Caco-2 (cell line): Measurements from ENCODE around the gene DNPEP. TPM values are rescaled to one million over a fixed set of nuclear protein-coding genes. Genes with fewer than 3 reads are reported as not detected.
"Not testable (repeated sequence)": the region's sequence is repeated elsewhere in the genome, so short reads cannot be mapped to it uniquely, and the experiment has no call there.

ENCODE experiments used
- BruUV-seq: library from RNA; stranded (reverse); fragments of 400-500 nt; replicated peaks from 2 replicates; lab custom pipeline; 2021; lab: Mats Ljungman, UMichigan
- CTCF ChIA-PET: fragments of 300-600 bp; sonication (Branson Sonifier 250); formaldehyde crosslinking; loops from one replicate; lab custom pipeline; 2022; ENCODE audit warnings: antibody characterized with exemption; lab: Charles Lee
- POLR2A ChIA-PET: fragments of 300-600 bp; sonication (Branson Sonifier 250); formaldehyde crosslinking; loops from one replicate; lab custom pipeline; 2022; ENCODE audit warnings: antibody characterized with exemption; lab: Charles Lee
- DNase-seq, 2 experiments: peaks; one replicate each; pipeline versions ENCODE4 v3.0.0 to v3.0.0-alpha.2; 2020 to 2022
- H3K27me3 ChIP-seq: replicated peaks from 2 replicates; pipeline ENCODE4 v1.6.0; 2011; ENCODE audit warnings: low read length; ENCODE audit not compliant: control insufficient read depth, insufficient read depth
- H3K36me3 ChIP-seq: 2 replicates; pipeline ENCODE4 v1.5.1; 2011; ENCODE audit warnings: low read length; ENCODE audit not compliant: control insufficient read depth, insufficient read depth
- H3K4me1 ChIP-seq: fragments of 250-450 bp; sonication (Bioruptor Pico); 2 replicates; pipeline ENCODE4 v1.5.1; 2020; ENCODE audit warnings: mild to moderate bottlenecking
- H3K4me3 ChIP-seq: 2 replicates; pipeline ENCODE4 v1.5.1; 2011; ENCODE audit warnings: low read depth, mild to moderate bottlenecking, control low read depth, low read length
- H3K9me3 ChIP-seq: fragments of 250-450 bp; sonication (Bioruptor Pico); 2 replicates; pipeline ENCODE4 v1.5.1; 2020; ENCODE audit warnings: mild to moderate bottlenecking, moderate library complexity
- H3K27ac Mint-ChIP-seq: one replicate; pipeline ENCODE4 v1.8.0; 2022; ENCODE audit warnings: mixed read lengths; ENCODE audit not compliant: unreplicated experiment
- H3K27me3 Mint-ChIP-seq: one replicate; pipeline ENCODE4 v1.8.0; 2022; ENCODE audit warnings: mixed read lengths; ENCODE audit not compliant: insufficient read depth, unreplicated experiment
- H3K36me3 Mint-ChIP-seq: one replicate; pipeline ENCODE4 v1.8.0; 2022; ENCODE audit warnings: mild to moderate bottlenecking, mixed read lengths; ENCODE audit not compliant: insufficient read depth, unreplicated experiment
- H3K4me1 Mint-ChIP-seq: one replicate; pipeline ENCODE4 v1.8.0; 2022; ENCODE audit warnings: low read depth, mixed read lengths; ENCODE audit not compliant: unreplicated experiment
- H3K4me3 Mint-ChIP-seq: one replicate; pipeline ENCODE4 v1.8.0; 2022; ENCODE audit warnings: mild to moderate bottlenecking, moderate library complexity, mixed read lengths; ENCODE audit not compliant: unreplicated experiment
- H3K9me3 Mint-ChIP-seq: one replicate; pipeline ENCODE4 v1.8.0; 2022; ENCODE audit warnings: mixed read lengths; ENCODE audit not compliant: unreplicated experiment
- intact Hi-C: fragments of 100-400 bp; cut with micrococcal nuclease; formaldehyde crosslinking; loops from one replicate; pipeline ENCODE4 v1.10.0; 2022; ENCODE audit not compliant: unreplicated experiment
- total RNA-seq: library from RNA; stranded (reverse); gene quantifications from 2 replicates; pipeline ENCODE4 v1.2.3, GENCODE V29; 2022
- TF ChIP-seq, protein P1 (sequence below), 2 experiments: fragments of 200-600 bp in 1 of 2; IDR thresholded peaks; 1 replicate in 1 of 2; 2 replicates in 1 of 2; pipeline versions ENCODE4 v1.5.1 to v1.8.0; 2011 to 2022; ENCODE audit warnings: antibody characterized with exemption in 1 of 2, control low read depth in 1 of 2, inconsistent platforms in 1 of 2, low read depth in 1 of 2, low read length in 1 of 2, mild to moderate bottlenecking in 1 of 2, moderate library complexity in 1 of 2; ENCODE audit not compliant: insufficient read depth in 1 of 2, severe bottlenecking in 1 of 2, unreplicated experiment in 1 of 2

Gene DNPEP
- total RNA-seq, 1 experiment from 2014 or later, result 102 TPM

DNA sequence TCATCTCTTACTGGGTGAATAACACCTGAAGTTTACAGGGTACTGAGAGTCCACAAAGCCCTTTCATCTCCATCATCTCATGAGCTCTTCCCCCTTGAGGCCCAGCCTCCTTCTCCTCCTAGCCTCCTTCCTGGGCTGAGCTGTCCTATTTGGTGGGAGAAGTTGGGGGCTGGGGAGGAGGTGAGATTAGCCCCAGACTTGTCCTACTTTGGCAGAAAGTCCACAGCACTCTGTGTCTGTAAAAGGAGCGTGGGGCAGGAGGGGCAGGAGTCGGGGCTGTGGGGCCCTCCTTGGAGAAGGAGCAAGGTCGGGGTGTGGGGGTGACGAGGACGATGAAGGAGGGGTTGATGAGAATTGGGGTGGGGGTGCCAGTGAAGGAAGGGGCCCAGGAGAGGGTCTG is 20.5 kb upstream of the DNPEP start:
- Mint-ChIP-seq H3K27ac (no peak overlapping the region), H3K4me3 (no peak overlapping the region), H3K36me3 (no peaks in the 10 kb centered on the region), H3K4me1 (peaks cover 6% of the 10 kb centered on the region), H3K27me3 (no peaks in the 10 kb centered on the region), H3K9me3 (no peaks in the 10 kb centered on the region)
- H3K4me1 ChIP-seq, result no peaks in the 10 kb centered on the region
- ChIA-PET POLR2A (no interaction called here), CTCF (no interaction called here)
- intact Hi-C loops, result no loop called here
- H3K27me3 ChIP-seq, result no peaks in the 10 kb centered on the region
- no peak for DNase-seq
- BruUV-seq, result no TSS peak
- TF ChIP-seq, protein P1, sequence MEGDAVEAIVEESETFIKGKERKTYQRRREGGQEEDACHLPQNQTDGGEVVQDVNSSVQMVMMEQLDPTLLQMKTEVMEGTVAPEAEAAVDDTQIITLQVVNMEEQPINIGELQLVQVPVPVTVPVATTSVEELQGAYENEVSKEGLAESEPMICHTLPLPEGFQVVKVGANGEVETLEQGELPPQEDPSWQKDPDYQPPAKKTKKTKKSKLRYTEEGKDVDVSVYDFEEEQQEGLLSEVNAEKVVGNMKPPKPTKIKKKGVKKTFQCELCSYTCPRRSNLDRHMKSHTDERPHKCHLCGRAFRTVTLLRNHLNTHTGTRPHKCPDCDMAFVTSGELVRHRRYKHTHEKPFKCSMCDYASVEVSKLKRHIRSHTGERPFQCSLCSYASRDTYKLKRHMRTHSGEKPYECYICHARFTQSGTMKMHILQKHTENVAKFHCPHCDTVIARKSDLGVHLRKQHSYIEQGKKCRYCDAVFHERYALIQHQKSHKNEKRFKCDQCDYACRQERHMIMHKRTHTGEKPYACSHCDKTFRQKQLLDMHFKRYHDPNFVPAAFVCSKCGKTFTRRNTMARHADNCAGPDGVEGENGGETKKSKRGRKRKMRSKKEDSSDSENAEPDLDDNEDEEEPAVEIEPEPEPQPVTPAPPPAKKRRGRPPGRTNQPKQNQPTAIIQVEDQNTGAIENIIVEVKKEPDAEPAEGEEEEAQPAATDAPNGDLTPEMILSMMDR (IDR thresholded peaks at IDR 0.05; ENCODE audit: insufficient read depth in 1 of 2, low read depth in 1 of 2, low read length in 1 of 2, severe bottlenecking in 1 of 2, unreplicated experiment in 1 of 2), result no peak
- H3K9me3 ChIP-seq, result peaks cover 4% of the 10 kb centered on the region; the same call in 1 of the 2 replicates
- no peaks in the 10 kb centered on the region for H3K36me3 ChIP-seq
- H3K4me3 ChIP-seq, result no peak overlapping the region

DNA sequence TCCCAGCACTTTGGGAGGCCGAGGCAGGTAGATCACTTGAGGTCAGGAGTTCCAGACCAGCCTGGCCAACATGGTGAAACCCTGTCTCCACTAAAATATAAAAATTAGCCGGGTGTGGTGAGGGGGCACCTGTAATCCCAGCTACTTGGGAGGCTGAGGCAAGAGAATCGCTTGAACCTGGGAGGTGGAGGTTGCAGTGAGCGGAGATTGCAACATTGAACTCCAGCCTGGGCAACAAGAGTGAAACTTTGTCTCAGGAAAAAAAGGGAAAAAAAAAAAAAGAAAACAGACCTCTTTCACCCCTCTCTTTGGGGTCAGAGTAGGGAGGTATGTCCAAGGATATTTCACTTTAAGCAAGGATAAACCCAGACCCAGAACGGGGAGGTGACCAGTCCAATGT is 19.6 kb upstream of the DNPEP start:
- CTCF ChIA-PET, H3K4me1 ChIP-seq, H3K27me3 ChIP-seq, H3K4me3 Mint-ChIP-seq, H3K36me3 Mint-ChIP-seq, H3K4me3 ChIP-seq, H3K27me3 Mint-ChIP-seq, POLR2A ChIA-PET, H3K9me3 Mint-ChIP-seq, DNase-seq, H3K27ac Mint-ChIP-seq, H3K36me3 ChIP-seq, H3K9me3 ChIP-seq, intact Hi-C loops, BruUV-seq: not testable (repeated sequence)
- H3K4me1 Mint-ChIP-seq, result peaks cover 11% of the 10 kb centered on the region

DNA sequence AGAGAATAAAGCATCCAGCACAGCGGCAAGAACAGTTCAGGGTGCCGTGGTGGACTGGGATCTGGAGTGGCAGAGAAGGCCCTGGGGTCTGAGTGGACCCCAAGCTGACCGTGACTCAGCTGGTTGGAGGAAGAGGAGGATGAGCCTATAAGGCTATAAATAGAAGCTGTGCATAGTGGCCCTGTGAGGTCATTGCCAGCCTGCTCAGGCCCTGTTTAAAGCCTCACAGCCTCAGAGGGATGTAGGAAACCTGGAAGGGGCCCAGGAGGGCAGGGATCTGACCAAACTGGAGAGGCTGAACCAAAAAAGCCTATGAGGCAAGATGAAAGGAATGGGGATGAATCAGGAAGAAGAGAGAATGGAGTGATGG is 19.1 kb upstream of the DNPEP start:
- TF ChIP-seq, protein P1 (IDR thresholded peaks at IDR 0.05; ENCODE audit: insufficient read depth in 1 of 2, low read depth in 1 of 2, low read length in 1 of 2, severe bottlenecking in 1 of 2, unreplicated experiment in 1 of 2), result no peak
- Histone ChIP-seq H3K9me3 (no peaks in the 10 kb centered on the region), H3K36me3 (no peaks in the 10 kb centered on the region), H3K4me3 (no peak overlapping the region), H3K4me1 (no peaks in the 10 kb centered on the region), H3K27me3 (no peaks in the 10 kb centered on the region)
- Mint-ChIP-seq H3K4me3 (no peak overlapping the region), H3K9me3 (no peaks in the 10 kb centered on the region), H3K36me3 (no peaks in the 10 kb centered on the region), H3K4me1 (peaks cover 16% of the 10 kb centered on the region), H3K27me3 (no peaks in the 10 kb centered on the region), H3K27ac (no peak overlapping the region)
- CTCF ChIA-PET, result no interaction called here
- intact Hi-C loops, result no loop called here
- DNase-seq, result no peak
- POLR2A ChIA-PET, result no interaction called here
- BruUV-seq, result no TSS peak
